RWPE1 (cell line): Measurements from ENCODE around the gene ABL1.
A peak's percentile ranks its signal among the peaks of the same experiment; 100 is the strongest.

Experiments
- CTCF ChIA-PET: fragments of 350-600 bp; sonication (Branson Sonifier 250); formaldehyde crosslinking; extraction: SDS; loops from one replicate; lab custom pipeline; 2021; lab: Yijun Ruan, JAX
- POLR2A ChIA-PET: fragments of 400-600 bp; formaldehyde crosslinking; extraction: SDS; loops from one replicate; lab custom pipeline; 2020; ENCODE audit warnings: antibody characterized with exemption; ENCODE audit not compliant: low non-redundant PET; lab: Yijun Ruan, JAX
- DNase-seq: peaks from one replicate; pipeline ENCODE4 v3.0.0; 2012; ENCODE audit warnings: low spot score
- H3K27ac ChIP-seq: fragments of 450-650 bp; 2 replicates; pipeline ENCODE4 v1.5.1; 2017
- CTCF ChIP-seq: fragments of 450-650 bp; conservative IDR thresholded peaks from 2 replicates; pipeline ENCODE4 v1.5.1; 2017; ENCODE audit warnings: low read depth, mild to moderate bottlenecking

Gene ABL1

GRCh38 chr9:130913599-130914416 is 78.8 kb downstream of the ABL1 start:
- DNase-seq: no peak
- H3K27ac ChIP-seq: peak overlapping the region; percentile 62
- ChIA-PET POLR2A (interaction anchor here (0.5 to 0.9 kb wide), 3 partner anchors 14 to 233 kb away, joined by 3 to 5 read pairs (median 3); no protein-coding TSS in a partner anchor), CTCF (interaction anchor here (0.7 to 1.2 kb wide), 5 partner anchors 9 to 47 kb away, joined by 3 to 5 read pairs (median 4); no protein-coding TSS in a partner anchor)
- TF ChIP-seq CTCF: no peak

GRCh38 chr9:130914417-130915095 is 79.5 kb downstream of the ABL1 start:
- H3K27ac ChIP-seq: no peak overlapping the region
- ChIA-PET POLR2A (no interaction called here), CTCF (no interaction called here)
- no peak for TF ChIP-seq CTCF
- no peak for DNase-seq

GRCh38 chr9:130915096-130915447 is 80.0 kb downstream of the ABL1 start:
- no peak for DNase-seq
- TF ChIP-seq CTCF: no peak
- ChIA-PET CTCF (no interaction called here), POLR2A (no interaction called here)
- H3K27ac ChIP-seq: no peak overlapping the region

- no peak overlapping the region for H3K27ac ChIP-seq
- ChIA-PET CTCF (interaction anchor here (0.7 to 1.5 kb wide), 3 partner anchors 25 to 78 kb away, joined by 3 to 6 read pairs (median 3); no protein-coding TSS in a partner anchor), POLR2A (no interaction called here)
- DNase-seq: no peak
- TF ChIP-seq CTCF: no peak
Measured at GRCh38 chr9:130917168-130917960, 82.3 kb downstream of the ABL1 start.

- ChIA-PET POLR2A (no interaction called here), CTCF (interaction anchor here (0.6 to 1.5 kb wide), 6 partner anchors 26 to 128 kb away, joined by 3 to 6 read pairs (median 3); no protein-coding TSS in a partner anchor)
- DNase-seq: no peak
- TF ChIP-seq CTCF: no peak
- H3K27ac ChIP-seq: no peak overlapping the region
Measured at GRCh38 chr9:130918101-130918825, 83.2 kb downstream of the ABL1 start.
